ENCODE measurements around the gene TRAPPC5. TPM values are rescaled to one million over a fixed set of nuclear protein-coding genes. Genes with fewer than 3 reads are reported as not detected.
A peak's percentile ranks its signal among the peaks of the same experiment; 100 is the strongest.

TRAPPC5 gene
- total RNA-seq, 5 donors from 2014 or later (not counting 1 experiment from before 2014, with no cell fraction given) = 39.2 to 75.3 (median 69.4) TPM

DNA sequence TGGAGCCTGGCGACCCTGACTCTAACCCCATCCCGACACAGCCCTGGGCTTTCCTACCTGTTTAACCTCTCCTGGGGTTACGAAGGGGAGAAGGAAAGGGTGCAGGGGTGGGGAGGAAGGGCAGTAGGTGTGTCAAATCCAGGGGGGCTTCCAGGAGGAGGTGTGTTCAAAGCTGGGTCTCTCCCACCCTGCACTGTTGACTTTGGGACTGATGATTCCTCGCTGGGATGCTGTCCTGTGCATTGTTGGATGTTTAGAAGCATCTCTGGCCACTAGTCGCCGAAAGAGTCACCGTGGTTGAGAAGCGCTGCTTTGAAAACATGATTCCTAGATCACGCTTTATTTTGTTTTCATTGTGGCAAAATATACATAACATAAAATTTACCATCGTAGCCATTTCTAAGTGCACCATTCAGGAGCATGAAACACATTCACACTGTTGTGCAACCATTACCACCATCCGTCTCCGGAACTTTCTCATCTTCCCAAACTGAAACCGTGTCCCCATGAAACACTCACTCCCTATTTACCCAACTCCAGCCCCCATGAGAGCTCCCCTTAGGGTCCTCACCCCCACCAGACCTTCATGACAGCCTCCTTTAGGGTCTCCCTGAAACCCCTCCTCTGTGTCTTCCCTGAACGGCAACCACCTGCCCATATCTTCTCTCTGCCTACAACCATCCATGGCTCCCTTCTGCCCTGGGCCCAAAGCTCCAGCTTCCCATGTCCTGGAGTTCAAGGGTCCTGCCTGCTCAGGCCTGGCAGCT, 25.7 kb downstream of the TRAPPC5 start:
- POLR2A ChIA-PET = interaction anchor here in 1 of 2 donors (0.6 kb wide), 1 partner anchor 18 kb away, joined by 3 read pairs; no protein-coding TSS in a partner anchor
- Mint-ChIP-seq H3K9me3 (no peaks in the 10 kb centered on the region), H3K4me3 (peak overlapping the region; percentile 69 to 78 (median 76)), H3K4me1 (peaks cover 45 to 67% (median 63%) of the 10 kb centered on the region in 3 donors), H3K27me3 (no peaks in the 10 kb centered on the region), H3K27ac (peak overlapping the region; percentile 96 to 98), H3K36me3 (no peaks in the 10 kb centered on the region)
- DNase-seq = no peak
- CTCF ChIA-PET = interaction anchor here in 1 of 2 donors (0.6 to 0.7 kb wide), 2 partner anchors 26 to 28 kb away, joined by 3 read pairs; partner anchors contain the start of gene TRAPPC5
- H3K4me3 ChIP-seq (ENCODE audit: control insufficient read depth in 1 of 2, extremely low read depth in 1 of 2, low read length in 1 of 2) = peak overlapping the region in 1 of 2 donors; percentile 31
- peak overlapping the region; percentile 88 for H3K27ac ChIP-seq (ENCODE audit: low read length)
- no peak for ATAC-seq (replicated peaks in 1 of 4)
- H3K27me3 ChIP-seq (replicated peaks in 1 of 2; ENCODE audit: control insufficient read depth in 2 of 2, extremely low read depth in 1 of 2, insufficient read depth in 2 of 2, low read length in 1 of 2) = peaks cover 0 to 9% of the 10 kb centered on the region in 2 experiments
- 85% methylated on average over 7 of the region's 14 CpGs for WGBS (ENCODE audit: insufficient coverage)
- H3K36me3 ChIP-seq (ENCODE audit: control insufficient read depth in 2 of 2, extremely low read depth in 1 of 2, insufficient read depth in 1 of 2, low read length in 1 of 2) = no peaks in the 10 kb centered on the region
- H3K9me3 ChIP-seq = no peaks in the 10 kb centered on the region
- peaks cover 15 to 50% of the 10 kb centered on the region in 2 experiments for H3K4me1 ChIP-seq (ENCODE audit: control insufficient read depth in 1 of 2, extremely low read depth in 1 of 2, insufficient read depth in 2 of 2, low read length in 2 of 2)

DNA sequence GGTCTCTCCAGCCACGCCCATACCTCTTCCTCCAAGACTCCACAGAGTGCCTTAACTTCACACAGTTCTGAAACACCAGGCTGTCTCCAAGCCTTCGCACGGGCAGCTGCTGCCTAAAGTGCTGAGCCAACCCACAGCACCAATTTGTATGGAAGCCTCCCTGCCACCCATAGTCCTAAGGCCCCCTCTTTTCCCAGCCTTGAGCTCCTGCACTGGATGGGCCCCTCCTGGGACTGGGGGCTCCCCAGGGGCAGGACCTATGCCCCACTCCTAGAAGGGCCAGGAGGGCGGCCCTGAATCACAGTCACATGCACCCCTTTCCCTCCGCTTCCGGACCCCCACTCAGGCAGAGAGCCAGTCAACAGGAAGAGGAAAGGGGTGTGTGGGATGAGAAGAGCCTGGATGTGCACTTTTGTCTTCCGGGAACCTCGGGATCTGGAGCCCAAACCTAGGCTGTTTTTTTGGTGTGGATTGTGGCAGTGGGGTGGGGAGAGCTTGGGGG, 26.4 kb downstream of the TRAPPC5 start:
- WGBS (ENCODE audit: insufficient coverage) = 80% methylated on average over 5 of the region's 8 CpGs
- H3K36me3 ChIP-seq (ENCODE audit: control insufficient read depth in 2 of 2, extremely low read depth in 1 of 2, insufficient read depth in 1 of 2, low read length in 1 of 2) = no peaks in the 10 kb centered on the region
- peaks cover 0 to 9% of the 10 kb centered on the region in 2 experiments for H3K27me3 ChIP-seq (replicated peaks in 1 of 2; ENCODE audit: control insufficient read depth in 2 of 2, extremely low read depth in 1 of 2, insufficient read depth in 2 of 2, low read length in 1 of 2)
- H3K9me3 ChIP-seq = no peaks in the 10 kb centered on the region
- no peak overlapping the region for H3K4me3 ChIP-seq (ENCODE audit: control insufficient read depth in 1 of 2, extremely low read depth in 1 of 2, low read length in 1 of 2)
- no peaks in the 10 kb centered on the region for H3K9me3 Mint-ChIP-seq
- peak overlapping the region; percentile 8 to 78 (median 51) for H3K4me3 Mint-ChIP-seq
- H3K4me1 ChIP-seq (ENCODE audit: control insufficient read depth in 1 of 2, extremely low read depth in 1 of 2, insufficient read depth in 2 of 2, low read length in 2 of 2) = peaks cover 15 to 50% of the 10 kb centered on the region in 2 experiments
- no peaks in the 10 kb centered on the region for H3K36me3 Mint-ChIP-seq
- DNase-seq (no peak), ATAC-seq (replicated peaks in 1 of 4) (no peak)
- H3K27ac Mint-ChIP-seq = peak overlapping the region; percentile 96 to 98
- peaks cover 45 to 66% (median 62%) of the 10 kb centered on the region in 3 donors for H3K4me1 Mint-ChIP-seq
- POLR2A ChIA-PET = no interaction called here
- no peaks in the 10 kb centered on the region for H3K27me3 Mint-ChIP-seq
- peak overlapping the region; percentile 88 for H3K27ac ChIP-seq (ENCODE audit: low read length)
- CTCF ChIA-PET = no interaction called here

- Histone ChIP-seq H3K36me3 (ENCODE audit: control insufficient read depth in 2 of 2, extremely low read depth in 1 of 2, insufficient read depth in 1 of 2, low read length in 1 of 2) (no peaks in the 10 kb centered on the region), H3K4me3 (ENCODE audit: control insufficient read depth in 1 of 2, extremely low read depth in 1 of 2, low read length in 1 of 2) (no peak overlapping the region), H3K27ac (ENCODE audit: low read length) (no peak overlapping the region), H3K27me3 (replicated peaks in 1 of 2; ENCODE audit: control insufficient read depth in 2 of 2, extremely low read depth in 1 of 2, insufficient read depth in 2 of 2, low read length in 1 of 2) (peaks cover 0 to 9% of the 10 kb centered on the region in 2 experiments), H3K4me1 (ENCODE audit: control insufficient read depth in 1 of 2, extremely low read depth in 1 of 2, insufficient read depth in 2 of 2, low read length in 2 of 2) (peaks cover 15 to 37% of the 10 kb centered on the region in 2 experiments), H3K9me3 (no peaks in the 10 kb centered on the region)
- 96% methylated on average over 3 of the region's 10 CpGs for WGBS (ENCODE audit: insufficient coverage)
- POLR2A ChIA-PET = no interaction called here
- Mint-ChIP-seq H3K27ac (no peak overlapping the region), H3K9me3 (no peaks in the 10 kb centered on the region), H3K36me3 (no peaks in the 10 kb centered on the region), H3K4me1 (peaks cover 31 to 44% (median 43%) of the 10 kb centered on the region in 3 donors), H3K27me3 (no peaks in the 10 kb centered on the region), H3K4me3 (no peak overlapping the region)
- DNase-seq (no peak), ATAC-seq (replicated peaks in 1 of 4) (no peak)
- CTCF ChIA-PET = no interaction called here
Observed at GRCh38 chr19:7709932-7710460, 29.4 kb downstream of the TRAPPC5 start.

DNA sequence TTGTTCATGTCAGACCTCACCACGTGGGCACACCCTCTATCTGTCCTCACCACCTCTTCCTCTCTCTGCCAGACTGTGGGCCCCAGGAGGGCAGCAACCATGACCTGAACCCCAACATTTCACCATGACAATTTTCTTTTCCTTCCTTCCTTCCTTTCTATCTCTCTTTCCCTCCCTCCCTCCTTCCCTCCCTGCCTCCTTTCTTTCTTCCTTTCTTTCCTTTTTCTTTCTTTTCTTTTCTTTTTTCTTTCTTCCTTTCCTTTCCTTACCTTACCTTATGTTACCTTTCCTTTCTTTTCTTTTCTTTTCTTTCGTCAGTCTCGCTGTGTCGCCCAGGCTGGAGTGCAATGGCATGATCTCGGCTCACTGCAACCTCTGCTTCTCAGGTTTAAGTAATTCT, 30.0 kb downstream of the TRAPPC5 start:
- H3K27ac ChIP-seq (ENCODE audit: low read length) = no peak overlapping the region
- Mint-ChIP-seq H3K4me1 (peaks cover 25 to 38% (median 37%) of the 10 kb centered on the region in 3 donors), H3K9me3 (no peaks in the 10 kb centered on the region), H3K27me3 (no peaks in the 10 kb centered on the region), H3K27ac (no peak overlapping the region), H3K4me3 (no peak overlapping the region), H3K36me3 (no peaks in the 10 kb centered on the region)
- peaks cover 15 to 31% of the 10 kb centered on the region in 2 experiments for H3K4me1 ChIP-seq (ENCODE audit: control insufficient read depth in 1 of 2, extremely low read depth in 1 of 2, insufficient read depth in 2 of 2, low read length in 2 of 2)
- H3K27me3 ChIP-seq (replicated peaks in 1 of 2; ENCODE audit: control insufficient read depth in 2 of 2, extremely low read depth in 1 of 2, insufficient read depth in 2 of 2, low read length in 1 of 2) = peaks cover 0 to 9% of the 10 kb centered on the region in 2 experiments
- no peak for ATAC-seq (replicated peaks in 1 of 4)
- CTCF ChIA-PET = no interaction called here
- no peak for DNase-seq
- H3K4me3 ChIP-seq (ENCODE audit: control insufficient read depth in 1 of 2, extremely low read depth in 1 of 2, low read length in 1 of 2) = no peak overlapping the region
- WGBS (ENCODE audit: insufficient coverage) = 81% methylated on average over 5 of the region's 5 CpGs
- POLR2A ChIA-PET = no interaction called here
- H3K36me3 ChIP-seq (ENCODE audit: control insufficient read depth in 2 of 2, extremely low read depth in 1 of 2, insufficient read depth in 1 of 2, low read length in 1 of 2) = no peaks in the 10 kb centered on the region
- no peaks in the 10 kb centered on the region for H3K9me3 ChIP-seq

- peaks cover 0 to 4% of the 10 kb centered on the region in 2 experiments for H3K27me3 ChIP-seq (replicated peaks in 1 of 2; ENCODE audit: control insufficient read depth in 2 of 2, extremely low read depth in 1 of 2, insufficient read depth in 2 of 2, low read length in 1 of 2)
- ATAC-seq (replicated peaks in 1 of 4) = no peak
- H3K4me3 ChIP-seq (ENCODE audit: control insufficient read depth in 1 of 2, extremely low read depth in 1 of 2, low read length in 1 of 2) = no peak overlapping the region
- Mint-ChIP-seq H3K27ac (no peak overlapping the region), H3K27me3 (no peaks in the 10 kb centered on the region), H3K36me3 (no peaks in the 10 kb centered on the region), H3K9me3 (peaks cover 0 to 4% (median 4%) of the 10 kb centered on the region in 3 donors), H3K4me1 (peaks cover 6 to 15% (median 11%) of the 10 kb centered on the region in 3 donors), H3K4me3 (no peak overlapping the region)
- no peaks in the 10 kb centered on the region for H3K9me3 ChIP-seq
- CTCF ChIA-PET = no interaction called here
- WGBS (ENCODE audit: insufficient coverage) = no CpG with 5 or more reads among the region's 1 CpG
- H3K36me3 ChIP-seq (ENCODE audit: control insufficient read depth in 2 of 2, extremely low read depth in 1 of 2, insufficient read depth in 1 of 2, low read length in 1 of 2) = no peaks in the 10 kb centered on the region
- POLR2A ChIA-PET = no interaction called here
- H3K4me1 ChIP-seq (ENCODE audit: control insufficient read depth in 1 of 2, extremely low read depth in 1 of 2, insufficient read depth in 2 of 2, low read length in 2 of 2) = peaks cover 0 to 16% of the 10 kb centered on the region in 2 experiments
- H3K27ac ChIP-seq (ENCODE audit: low read length) = no peak overlapping the region
- no peak for DNase-seq
Observed at GRCh38 chr19:7715671-7716070, 35.0 kb downstream of the TRAPPC5 start.

DNA sequence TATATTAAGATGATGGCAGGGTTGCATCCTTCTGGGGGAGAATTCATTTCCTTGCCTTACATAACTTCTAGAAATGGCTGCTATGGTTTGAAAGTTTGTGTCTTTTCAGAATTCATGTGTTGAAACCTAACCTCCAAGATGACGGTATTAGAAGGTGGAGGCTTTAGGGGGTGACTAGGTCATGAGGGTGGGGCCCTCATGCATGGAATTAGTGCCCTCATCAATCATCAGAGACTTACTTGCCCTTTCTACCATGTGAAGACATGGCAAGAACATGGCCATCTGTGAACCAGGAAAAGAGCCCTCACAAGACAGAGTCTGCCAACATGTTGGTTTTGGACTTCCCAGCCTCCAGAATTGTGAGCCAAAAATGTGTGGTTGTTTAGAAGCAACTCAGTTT, 36.1 kb downstream of the TRAPPC5 start:
- CTCF ChIA-PET = no interaction called here
- no peaks in the 10 kb centered on the region for H3K36me3 Mint-ChIP-seq
- peaks cover 6 to 14% (median 8%) of the 10 kb centered on the region in 3 donors for H3K4me1 Mint-ChIP-seq
- POLR2A ChIA-PET = no interaction called here
- Histone ChIP-seq H3K36me3 (ENCODE audit: control insufficient read depth in 2 of 2, extremely low read depth in 1 of 2, insufficient read depth in 1 of 2, low read length in 1 of 2) (no peaks in the 10 kb centered on the region), H3K4me1 (ENCODE audit: control insufficient read depth in 1 of 2, extremely low read depth in 1 of 2, insufficient read depth in 2 of 2, low read length in 2 of 2) (peaks cover 0 to 16% of the 10 kb centered on the region in 2 experiments), H3K27me3 (replicated peaks in 1 of 2; ENCODE audit: control insufficient read depth in 2 of 2, extremely low read depth in 1 of 2, insufficient read depth in 2 of 2, low read length in 1 of 2) (peaks cover 0 to 4% of the 10 kb centered on the region in 2 experiments), H3K27ac (ENCODE audit: low read length) (no peak overlapping the region), H3K4me3 (ENCODE audit: control insufficient read depth in 1 of 2, extremely low read depth in 1 of 2, low read length in 1 of 2) (no peak overlapping the region), H3K9me3 (no peaks in the 10 kb centered on the region)
- no peak for DNase-seq
- H3K27ac Mint-ChIP-seq = no peak overlapping the region
- no peaks in the 10 kb centered on the region for H3K27me3 Mint-ChIP-seq
- H3K4me3 Mint-ChIP-seq = no peak overlapping the region
- H3K9me3 Mint-ChIP-seq = peaks cover 0 to 4% (median 4%) of the 10 kb centered on the region in 3 donors
- ATAC-seq (replicated peaks in 1 of 4) = no peak
- no CpG with 5 or more reads among the region's 1 CpG for WGBS (ENCODE audit: insufficient coverage)

All from T-cell (primary cell).